Fibroblast of lung (primary cell): ENCODE results near the gene TMEM132D.

Source experiments
- CTCF ChIP-seq, 2 donors: IDR thresholded peaks in 1 of 2; conservative IDR thresholded peaks in 1 of 2; 1 replicate in 1 of 2; 2 replicates in 1 of 2; pipeline ENCODE4 v1.5.1; 2011 to 2012; ENCODE audit warnings: low read length in 2 of 2, control low read depth in 1 of 2, inconsistent platforms in 1 of 2, low read depth in 1 of 2, mild to moderate bottlenecking in 1 of 2
- EZH2 ChIP-seq: IDR thresholded peaks from 2 replicates; pipeline ENCODE4 v1.5.1; 2012; ENCODE audit warnings: low read length, control low read depth, mild to moderate bottlenecking; ENCODE audit errors: missing control alignments

- TF ChIP-seq EZH2 = no peak
- TF ChIP-seq CTCF (conservative IDR thresholded peaks at IDR 0.05 in 1 of 2, IDR thresholded peaks at IDR 0.05 in 1 of 2; ENCODE audit: low read depth in 1 of 2, low read length in 2 of 2) = no peak
Observed at GRCh38 chr12:129231491-129231890, 672.3 kb downstream of the TMEM132D start.
